ENCODE measurements around the gene CNPY1.

The CNPY1 gene

DNA sequence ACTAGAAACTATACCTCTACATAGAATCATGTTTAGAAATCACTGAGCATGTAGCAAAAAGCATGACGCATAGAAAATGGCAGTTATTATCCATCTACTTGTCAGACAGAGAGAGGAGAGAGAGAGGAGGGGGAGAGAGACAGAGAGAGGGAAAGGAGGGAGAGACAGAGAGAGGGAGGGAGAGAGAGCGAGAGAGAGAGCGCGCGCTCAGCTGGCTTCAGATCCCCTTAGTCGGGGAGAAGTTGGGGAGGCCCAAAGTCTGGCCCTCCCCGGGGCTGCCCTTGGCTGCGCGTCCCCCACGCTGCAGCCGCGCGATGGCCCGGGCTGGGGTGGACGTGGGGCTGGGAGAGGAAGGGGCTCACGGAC lies 37.0 kb downstream of the CNPY1 start:
- DNase-seq = no peak

- DNase-seq = no peak
Measured at GRCh38 chr7:155508376-155509358, 37.7 kb downstream of the CNPY1 start.

- no peak for DNase-seq
Measured at GRCh38 chr7:155507576-155507975, 38.8 kb downstream of the CNPY1 start.

DNA sequence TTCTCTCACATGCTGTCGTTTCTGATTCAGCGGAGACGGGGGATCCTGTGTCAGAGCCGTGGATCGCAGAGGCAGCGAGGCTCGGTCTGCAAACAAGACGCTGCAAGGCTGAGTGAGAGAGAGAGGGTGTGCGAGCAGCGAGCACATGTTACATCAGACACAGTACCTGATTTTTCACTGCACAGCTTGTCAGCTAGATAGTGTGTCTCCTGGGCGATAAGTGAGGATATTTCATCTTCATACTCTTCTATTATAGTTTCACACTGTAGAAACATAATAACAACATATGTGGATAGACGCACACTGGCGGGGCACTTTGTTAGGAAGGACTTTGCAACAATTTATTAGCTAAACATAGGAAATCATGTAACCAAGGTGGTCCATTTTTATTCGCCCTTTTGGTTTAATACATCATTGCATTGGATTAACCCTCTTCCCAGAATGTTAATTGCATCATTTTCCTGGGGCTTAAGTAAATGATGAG lies 39.5 kb downstream of the CNPY1 start:
- DNase-seq = no peak

- no peak for DNase-seq
Measured at GRCh38 chr7:155505422-155505793, 41.0 kb downstream of the CNPY1 start.

DNA sequence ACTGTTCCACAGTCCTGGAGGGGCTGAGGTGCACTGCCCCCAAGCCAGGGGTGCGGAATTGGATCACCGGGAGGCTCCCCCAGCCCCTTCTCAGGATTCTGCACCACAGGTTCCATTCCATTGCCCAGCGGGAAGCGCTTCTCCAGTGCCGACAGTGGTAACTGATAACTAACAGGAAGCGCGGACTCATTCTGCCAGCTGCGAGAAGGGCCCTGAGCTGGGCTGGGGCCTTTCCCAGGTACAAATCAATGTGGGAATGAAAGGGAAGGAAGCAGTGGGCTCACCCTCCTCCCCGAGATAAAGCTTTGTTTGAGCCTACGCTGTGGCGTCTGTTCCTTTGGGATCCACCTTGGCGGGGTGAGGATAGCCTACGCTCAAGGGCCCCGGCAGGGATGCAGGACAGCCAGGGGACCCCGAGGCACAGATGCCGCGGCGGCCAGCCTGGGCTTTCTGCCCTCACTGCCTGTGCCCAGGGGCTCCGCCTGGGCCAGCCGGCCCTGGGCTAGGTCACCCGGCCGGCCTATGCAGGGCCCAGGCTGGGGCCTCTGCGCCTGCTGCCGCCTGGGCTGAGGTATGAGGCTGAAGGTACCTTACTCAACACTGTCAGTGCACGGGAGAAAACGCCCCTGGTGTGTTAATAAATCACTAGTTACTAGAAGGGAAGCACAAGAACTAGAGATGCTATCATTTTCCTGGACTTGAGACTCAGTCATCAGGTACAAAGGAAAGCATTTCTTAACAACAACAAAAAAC lies 49.0 kb downstream of the CNPY1 start:
- DNase-seq = no peak

- DNase-seq = no peak
Measured at GRCh38 chr7:155496267-155497005, 49.9 kb downstream of the CNPY1 start.

- no peak for DNase-seq
Measured at GRCh38 chr7:155495440-155496248, 50.7 kb downstream of the CNPY1 start.

- no peak for DNase-seq
Measured at GRCh38 chr7:155494551-155494950, 51.8 kb downstream of the CNPY1 start.

- DNase-seq = no peak
Measured at GRCh38 chr7:155493744-155494538, 52.4 kb downstream of the CNPY1 start.

DNA sequence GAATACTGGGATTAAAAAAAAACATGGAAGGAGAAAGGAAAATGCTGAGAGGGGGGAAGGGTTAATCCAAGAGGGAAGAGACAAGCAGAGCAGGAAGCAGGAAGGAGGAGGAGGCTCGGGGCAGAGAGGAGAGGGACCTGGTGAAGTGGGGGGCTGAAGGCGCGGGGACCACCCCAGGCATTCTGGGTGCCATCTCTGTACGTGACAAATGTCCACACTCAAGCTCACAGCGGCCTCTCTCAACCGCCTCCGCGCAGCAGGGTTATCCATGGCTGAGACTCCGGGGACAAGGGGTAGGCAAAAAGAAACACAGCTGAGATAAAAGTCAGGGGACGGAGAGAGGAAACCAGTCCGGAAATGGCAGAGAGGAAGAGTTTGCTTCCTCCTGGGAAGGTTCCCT lies 54.5 kb downstream of the CNPY1 start:
- no peak for DNase-seq

- no peak for DNase-seq
Measured at GRCh38 chr7:155490697-155491628, 55.4 kb downstream of the CNPY1 start.

DNA sequence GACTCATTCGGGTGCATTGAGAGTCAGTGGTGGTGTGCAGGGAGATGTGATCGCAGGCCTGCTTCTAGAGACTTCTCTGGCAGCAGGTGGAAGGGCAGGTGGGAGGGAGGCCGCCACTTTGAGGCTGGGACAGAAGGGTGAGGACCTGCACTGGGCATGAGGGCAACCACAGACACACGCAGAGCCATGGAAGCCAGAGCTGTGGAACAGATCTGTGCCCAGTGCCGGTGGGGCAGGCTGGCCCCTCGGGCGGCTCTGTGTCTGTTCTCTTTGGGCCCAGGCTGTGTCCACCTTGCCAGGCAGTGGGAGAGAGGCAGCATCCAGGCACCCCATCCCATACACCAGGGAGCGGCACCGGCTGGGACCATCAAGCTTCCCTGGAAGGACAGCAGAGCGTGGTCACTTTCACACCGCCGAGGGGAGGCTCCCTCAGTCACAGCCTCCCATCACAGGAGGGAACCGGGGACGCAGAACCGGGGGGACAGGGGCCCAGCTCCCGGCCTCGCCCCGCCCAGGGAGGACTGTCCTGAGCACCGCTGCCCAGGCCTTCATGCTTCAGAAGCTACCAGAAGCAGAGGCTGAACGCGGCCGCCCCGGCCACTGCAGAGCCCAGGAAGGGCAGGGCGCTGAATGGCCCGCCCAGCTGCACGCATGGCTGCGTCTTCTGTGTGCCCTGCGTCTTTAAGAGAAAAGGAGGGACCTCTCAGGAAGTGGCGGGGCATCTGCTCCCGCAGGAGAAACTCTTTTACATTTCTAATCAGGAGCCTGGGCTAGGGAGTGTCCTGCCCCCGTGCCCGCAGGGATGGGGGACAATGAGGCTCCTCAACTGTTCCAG lies 56.3 kb downstream of the CNPY1 start:
- DNase-seq = no peak

DNA sequence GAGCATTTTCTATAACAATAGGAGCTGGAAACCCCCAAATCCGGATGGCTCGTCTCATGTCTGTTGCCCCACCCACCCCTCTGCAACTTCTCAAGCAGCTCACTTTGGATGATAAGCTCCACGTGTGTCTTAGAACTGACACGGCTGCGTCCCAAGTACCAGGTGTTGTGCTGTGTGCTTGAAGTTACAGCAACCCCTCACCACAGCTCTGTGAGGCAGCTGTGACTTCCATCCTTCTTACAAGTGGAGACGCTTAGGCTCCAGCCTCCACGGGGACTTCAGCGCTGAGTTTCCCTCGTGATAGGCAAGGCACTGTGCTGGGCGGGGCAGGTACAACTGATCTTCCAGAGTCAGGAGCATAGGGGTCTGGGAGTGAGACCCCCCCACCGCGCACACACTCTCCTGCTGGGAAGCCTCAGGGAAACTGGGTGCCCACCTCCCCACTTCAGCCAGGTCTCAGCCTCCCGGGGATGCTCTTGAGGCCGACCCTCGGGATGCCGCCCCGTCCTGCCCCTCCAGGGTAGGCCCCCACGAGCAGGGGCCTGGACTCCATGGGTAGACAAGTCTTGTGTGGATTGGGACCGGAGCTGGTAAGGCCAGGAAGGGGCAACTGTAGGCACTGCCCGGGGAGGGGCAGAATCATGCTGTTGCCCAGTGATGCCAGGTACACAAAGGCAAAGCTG lies 57.1 kb downstream of the CNPY1 start:
- no peak for DNase-seq

DNA sequence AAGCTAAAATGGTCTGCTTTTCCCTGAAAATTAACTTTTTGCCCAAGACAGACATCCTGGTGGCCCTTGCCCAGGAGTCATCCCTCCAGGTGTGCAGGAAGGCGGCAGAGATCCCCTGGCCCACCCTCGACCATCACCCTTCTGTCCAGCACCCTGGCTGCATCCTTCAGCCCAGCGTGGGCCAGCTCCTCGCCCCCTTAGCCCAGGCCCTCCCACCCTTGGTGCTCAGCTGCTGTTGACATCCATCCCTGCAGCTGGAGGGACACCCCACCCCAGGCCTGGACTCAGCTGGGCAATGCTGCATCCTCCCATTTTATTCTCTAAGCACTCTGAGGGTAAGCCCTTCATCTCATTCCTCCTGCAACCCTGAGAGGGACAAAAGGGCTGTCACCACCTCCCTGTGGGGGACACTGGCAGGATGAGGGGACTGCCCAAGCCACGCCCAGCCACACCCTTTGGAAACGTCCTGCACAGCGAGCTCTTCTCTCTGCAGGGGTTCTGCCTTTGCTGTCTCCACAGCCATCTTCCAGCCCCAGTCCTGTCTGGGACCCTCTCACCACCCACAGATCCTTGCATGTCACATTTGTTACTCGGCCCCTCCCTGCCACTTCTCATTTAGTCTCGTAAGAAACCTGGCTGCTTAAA lies 57.8 kb downstream of the CNPY1 start:
- DNase-seq = no peak

GRCh38 chr7:155487509-155488482 lies 58.6 kb downstream of the CNPY1 start:
- no peak for DNase-seq
